ENCODE measurements around the gene DSCAM. TPM values are rescaled to one million over a fixed set of nuclear protein-coding genes. Genes with fewer than 3 reads are reported as not detected.

DSCAM gene
- total RNA-seq, 2 experiments from 2014 or later, result not detected

GRCh38 chr21:40379881-40380810 is 466.8 kb downstream of the DSCAM start:
- TF ChIP-seq CTCF (IDR thresholded peaks at IDR 0.05), result no peak
- Mint-ChIP-seq H3K4me3 (no peak overlapping the region), H3K27ac (no peak overlapping the region), H3K36me3 (ENCODE audit: low read depth) (no peaks in the 10 kb centered on the region), H3K27me3 (no peaks in the 10 kb centered on the region), H3K4me1 (ENCODE audit: low read depth) (no peaks in the 10 kb centered on the region), H3K9me3 (no peaks in the 10 kb centered on the region)
- ATAC-seq (ENCODE audit: poor library complexity) (no peak), DNase-seq (no peak)
- H3K36me3 ChIP-seq (ENCODE audit: insufficient read depth, low read length), result no peaks in the 10 kb centered on the region
- H3K4me3 ChIP-seq (ENCODE audit: low read length), result no peak overlapping the region
- CTCF ChIA-PET, result no interaction called here
- H3K27ac ChIP-seq (ENCODE audit: low read depth in 1 of 2, low read length in 2 of 2), result no peak overlapping the region
- POLR2A ChIA-PET, result no interaction called here
- no peaks in the 10 kb centered on the region for H3K27me3 ChIP-seq (ENCODE audit: control insufficient read depth in 1 of 2, insufficient read depth in 2 of 2, low read length in 2 of 2)
- H3K9me3 ChIP-seq (ENCODE audit: control insufficient read depth in 1 of 2, insufficient read depth in 1 of 2, low read length in 2 of 2), result peaks cover 0 to 9% of the 10 kb centered on the region in 2 experiments
- H3K4me1 ChIP-seq (ENCODE audit: insufficient read depth, low read length), result no peaks in the 10 kb centered on the region
- intact Hi-C loops (cut with DNase I, micrococcal nuclease), result no loop called here

GRCh38 chr21:40377135-40377534 is 469.8 kb downstream of the DSCAM start:
- H3K4me3 Mint-ChIP-seq, result no peak overlapping the region
- H3K4me1 Mint-ChIP-seq (ENCODE audit: low read depth), result no peaks in the 10 kb centered on the region
- ATAC-seq (ENCODE audit: poor library complexity), result no peak
- POLR2A ChIA-PET, result no interaction called here
- H3K36me3 Mint-ChIP-seq (ENCODE audit: low read depth), result no peaks in the 10 kb centered on the region
- CTCF ChIA-PET, result no interaction called here
- no peak for TF ChIP-seq CTCF (IDR thresholded peaks at IDR 0.05)
- no peaks in the 10 kb centered on the region for H3K27me3 Mint-ChIP-seq
- intact Hi-C loops (cut with DNase I, micrococcal nuclease), result no loop called here
- Histone ChIP-seq H3K27ac (ENCODE audit: low read depth in 1 of 2, low read length in 2 of 2) (no peak overlapping the region), H3K4me1 (ENCODE audit: insufficient read depth, low read length) (no peaks in the 10 kb centered on the region), H3K36me3 (ENCODE audit: insufficient read depth, low read length) (no peaks in the 10 kb centered on the region), H3K27me3 (ENCODE audit: control insufficient read depth in 1 of 2, insufficient read depth in 2 of 2, low read length in 2 of 2) (no peaks in the 10 kb centered on the region), H3K4me3 (ENCODE audit: low read length) (no peak overlapping the region), H3K9me3 (ENCODE audit: control insufficient read depth in 1 of 2, insufficient read depth in 1 of 2, low read length in 2 of 2) (peaks cover 0 to 5% of the 10 kb centered on the region in 2 experiments)
- DNase-seq, result no peak
- no peak overlapping the region for H3K27ac Mint-ChIP-seq
- no peaks in the 10 kb centered on the region for H3K9me3 Mint-ChIP-seq

GRCh38 chr21:40373761-40374160 is 473.2 kb downstream of the DSCAM start:
- CTCF ChIA-PET, result no interaction called here
- no peaks in the 10 kb centered on the region for H3K9me3 Mint-ChIP-seq
- H3K27ac Mint-ChIP-seq, result no peak overlapping the region
- H3K4me3 Mint-ChIP-seq, result no peak overlapping the region
- intact Hi-C loops (cut with DNase I, micrococcal nuclease), result no loop called here
- no peaks in the 10 kb centered on the region for H3K36me3 Mint-ChIP-seq (ENCODE audit: low read depth)
- H3K4me1 Mint-ChIP-seq (ENCODE audit: low read depth), result no peaks in the 10 kb centered on the region
- no peaks in the 10 kb centered on the region for H3K4me1 ChIP-seq (ENCODE audit: insufficient read depth, low read length)
- H3K27me3 ChIP-seq (ENCODE audit: control insufficient read depth in 1 of 2, insufficient read depth in 2 of 2, low read length in 2 of 2), result no peaks in the 10 kb centered on the region
- H3K9me3 ChIP-seq (ENCODE audit: control insufficient read depth in 1 of 2, insufficient read depth in 1 of 2, low read length in 2 of 2), result peaks cover 0 to 5% of the 10 kb centered on the region in 2 experiments
- no peaks in the 10 kb centered on the region for H3K27me3 Mint-ChIP-seq
- DNase-seq (no peak), ATAC-seq (ENCODE audit: poor library complexity) (no peak)
- POLR2A ChIA-PET, result no interaction called here
- H3K4me3 ChIP-seq (ENCODE audit: low read length), result no peak overlapping the region
- no peak for TF ChIP-seq CTCF (IDR thresholded peaks at IDR 0.05)
- H3K36me3 ChIP-seq (ENCODE audit: insufficient read depth, low read length), result no peaks in the 10 kb centered on the region
- H3K27ac ChIP-seq (ENCODE audit: low read depth in 1 of 2, low read length in 2 of 2), result no peak overlapping the region
